Panc1 (cell line): ENCODE measurements around the gene TOLLIP.

ENCODE experiments used
- CTCF ChIP-seq: fragments of 450-650 bp; IDR thresholded peaks from 2 replicates; pipeline ENCODE4 v1.5.1; 2017; ENCODE audit warnings: mild to moderate bottlenecking
- POLR2AphosphoS5 ChIP-seq: IDR thresholded peaks from 2 replicates; pipeline ENCODE4 v1.6.1; 2012; ENCODE audit warnings: mild to moderate bottlenecking, low read depth, low read length, moderate library complexity
- REST ChIP-seq, 2 experiments: IDR thresholded peaks; 2 replicates each; pipeline ENCODE4 v1.6.1; 2011 to 2012; ENCODE audit warnings: low read depth in 2 of 2, control low read depth in 1 of 2, low read length in 1 of 2, mild to moderate bottlenecking in 1 of 2, moderate library complexity in 1 of 2; ENCODE audit not compliant: insufficient read depth in 1 of 2
- TCF7L2 ChIP-seq: IDR thresholded peaks from 2 replicates; pipeline ENCODE4 v1.6.1; 2011; ENCODE audit warnings: mild to moderate bottlenecking, low read depth, low read length, inconsistent platforms

GRCh38 chr11:1277936-1278512 lies 31.4 kb downstream of the TOLLIP start:
- TF ChIP-seq TCF7L2 (no peak), CTCF (no peak), REST (IDR thresholded peaks at IDR 0.05; ENCODE audit: insufficient read depth in 1 of 2, low read depth in 2 of 2, low read length in 1 of 2) (no peak), POLR2AphosphoS5 (no peak)
